ENCODE data around the gene RTCB. TPM values are rescaled to one million over a fixed set of nuclear protein-coding genes. Genes with fewer than 3 reads are reported as not detected.

Gene RTCB
- total RNA-seq, 4 donors from 2014 or later: 53.7 to 76.4 (median 56.6) TPM

DNA sequence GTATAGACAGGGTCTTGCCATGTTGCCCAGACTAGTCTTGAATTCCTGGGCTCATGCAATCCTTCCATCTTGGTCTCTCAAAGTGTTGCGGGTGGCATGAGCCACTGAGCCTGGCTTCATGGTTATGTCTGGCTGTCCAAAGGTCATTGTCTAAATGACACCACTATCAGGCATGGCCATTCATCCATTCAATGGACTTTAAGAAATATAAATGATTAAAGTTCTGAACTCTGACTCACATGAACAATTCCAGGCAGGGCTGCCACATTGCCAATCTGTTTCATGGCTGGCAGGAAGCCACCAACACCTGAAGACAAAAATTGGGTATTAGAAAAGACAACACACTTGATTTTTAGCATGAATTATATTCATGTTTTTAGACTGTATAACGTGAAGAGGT lies 4.1 kb downstream of the RTCB start:
- H3K36me3 ChIP-seq: peaks cover 4 to 58% of the 10 kb centered on the region in 2 donors
- TF ChIP-seq POLR2A (IDR thresholded peaks at IDR 0.05) (no peak), CTCF (IDR thresholded peaks at IDR 0.05 in 4 of 5, conservative IDR thresholded peaks at IDR 0.05 in 1 of 5) (no peak)
- intact Hi-C loops (cut with DNase I; ENCODE audit: low total_unique reads) (no loop called here), in situ Hi-C loops (cut with MboI; ENCODE audit: low sequenced_read_pairs in 4 of 4) (no loop called here)
- no peaks in the 10 kb centered on the region for H3K9me3 ChIP-seq
- no peaks in the 10 kb centered on the region for H3K27me3 ChIP-seq
- no peak overlapping the region for H3K4me3 ChIP-seq
- no peak for ATAC-seq
- no peak overlapping the region for H3K27ac ChIP-seq
- peaks cover 11 to 27% of the 10 kb centered on the region in 2 donors for H3K4me1 ChIP-seq
- no peak for DNase-seq

GRCh38 chr22:32407312-32407711 lies 4.7 kb downstream of the RTCB start:
- ATAC-seq: no peak
- in situ Hi-C loops (cut with MboI; ENCODE audit: low sequenced_read_pairs in 4 of 4) (no loop called here), intact Hi-C loops (cut with DNase I; ENCODE audit: low total_unique reads) (no loop called here)

GRCh38 chr22:32404021-32404420 lies 8.0 kb downstream of the RTCB start:
- no peak for TF ChIP-seq POLR2A (IDR thresholded peaks at IDR 0.05)
- no peak for TF ChIP-seq CTCF (IDR thresholded peaks at IDR 0.05 in 4 of 5, conservative IDR thresholded peaks at IDR 0.05 in 1 of 5)
- no peak overlapping the region for H3K4me3 ChIP-seq
- no peaks in the 10 kb centered on the region for H3K9me3 ChIP-seq
- in situ Hi-C loops (cut with MboI; ENCODE audit: low sequenced_read_pairs in 4 of 4): no loop called here
- H3K4me1 ChIP-seq: no peaks in the 10 kb centered on the region
- no peak overlapping the region for H3K27ac ChIP-seq
- H3K27me3 ChIP-seq: no peaks in the 10 kb centered on the region
- ATAC-seq (no peak), DNase-seq (no peak)
- H3K36me3 ChIP-seq: peaks cover 5 to 97% of the 10 kb centered on the region in 2 donors
- intact Hi-C loops (cut with DNase I; ENCODE audit: low total_unique reads): no loop called here

More at GRCh38 chr22:32407312-32407711, 4.7 kb downstream of the RTCB start:
- H3K4me1 ChIP-seq: peaks cover 11 to 22% of the 10 kb centered on the region in 2 donors
- DNase-seq: no peak
- no peaks in the 10 kb centered on the region for H3K27me3 ChIP-seq
- H3K27ac ChIP-seq: no peak overlapping the region
- TF ChIP-seq CTCF (IDR thresholded peaks at IDR 0.05 in 4 of 5, conservative IDR thresholded peaks at IDR 0.05 in 1 of 5) (no peak), POLR2A (IDR thresholded peaks at IDR 0.05) (no peak)
- no peaks in the 10 kb centered on the region for H3K9me3 ChIP-seq
- no peak overlapping the region for H3K4me3 ChIP-seq
- H3K36me3 ChIP-seq: peaks cover 4 to 64% of the 10 kb centered on the region in 2 donors

GRCh38 chr22:32401486-32401885 lies 10.6 kb downstream of the RTCB start:
- Histone ChIP-seq H3K4me1 (no peaks in the 10 kb centered on the region), H3K4me3 (no peak overlapping the region)
- in situ Hi-C loops (cut with MboI; ENCODE audit: low sequenced_read_pairs in 4 of 4): no loop called here

More at GRCh38 chr22:32401486-32401885, 10.6 kb downstream of the RTCB start:
- DNase-seq (no peak), ATAC-seq (no peak)
- Histone ChIP-seq H3K36me3 (peaks cover 6 to 100% of the 10 kb centered on the region in 2 donors), H3K27me3 (no peaks in the 10 kb centered on the region), H3K9me3 (no peaks in the 10 kb centered on the region), H3K27ac (no peak overlapping the region)
- intact Hi-C loops (cut with DNase I; ENCODE audit: low total_unique reads): no loop called here
- TF ChIP-seq POLR2A (IDR thresholded peaks at IDR 0.05): no peak
- TF ChIP-seq CTCF (IDR thresholded peaks at IDR 0.05 in 4 of 5, conservative IDR thresholded peaks at IDR 0.05 in 1 of 5): no peak
